CD4-positive, alpha-beta T cell (primary cell): ENCODE data around the gene PVALB. TPM values are rescaled to one million over a fixed set of nuclear protein-coding genes. Genes with fewer than 3 reads are reported as not detected.

Source experiments
- ATAC-seq: fragments of 200-7000 bp; cut with Tn5 transposase; one replicate; pipeline ENCODE4 v1.10.0; 2022; ENCODE audit warnings: mild to moderate bottlenecking; ENCODE audit not compliant: poor library complexity
- CTCF ChIA-PET: fragments of 350-600 bp; sonication (Branson Sonifier 250); formaldehyde crosslinking; loops from one replicate; lab custom pipeline; 2021; ENCODE audit warnings: antibody characterized with exemption, inconsistent platforms; lab: Charles Lee
- POLR2A ChIA-PET: fragments of 350-600 bp; sonication (Branson Sonifier 250); formaldehyde crosslinking; loops from one replicate; lab custom pipeline; 2021; ENCODE audit warnings: antibody characterized with exemption, inconsistent platforms; lab: Charles Lee
- DNase-seq, 14 experiments: peaks; one replicate each; pipeline ENCODE4 v3.0.0-alpha.2; 2013 to 2020; ENCODE audit warnings: mixed read lengths in 2 of 14
- H3K27ac ChIP-seq, 2 donors: one replicate each; pipeline versions ENCODE4 v1.5.1 to v1.7.0; 2013; ENCODE audit warnings: low read length in 2 of 2, low read depth in 1 of 2, mild to moderate bottlenecking in 1 of 2
- H3K27me3 ChIP-seq, 2 experiments: 1 replicate in 1 of 2; 2 replicates in 1 of 2; pipeline versions ENCODE4 v1.6.1 to v1.7.0; 2013; ENCODE audit warnings: low read length in 2 of 2, control low read depth in 1 of 2, mild to moderate bottlenecking in 1 of 2, moderate library complexity in 1 of 2; ENCODE audit not compliant: insufficient read depth in 2 of 2, control insufficient read depth in 1 of 2
- H3K36me3 ChIP-seq: one replicate; pipeline ENCODE4 v1.6.1; 2013; ENCODE audit warnings: low read length, control low read depth; ENCODE audit not compliant: insufficient read depth
- H3K4me1 ChIP-seq: one replicate; pipeline ENCODE4 v1.6.1; 2013; ENCODE audit warnings: low read length, control low read depth; ENCODE audit not compliant: insufficient read depth
- H3K4me3 ChIP-seq: one replicate; pipeline ENCODE4 v1.5.1; 2013; ENCODE audit warnings: mild to moderate bottlenecking, low read length, moderate library complexity
- H3K9me3 ChIP-seq, 2 experiments: 1 replicate in 1 of 2; 2 replicates in 1 of 2; pipeline versions ENCODE4 v1.6.1 to v1.7.0; 2013; ENCODE audit warnings: low read length in 2 of 2, mild to moderate bottlenecking in 2 of 2, control low read depth in 1 of 2, moderate library complexity in 1 of 2; ENCODE audit not compliant: control insufficient read depth in 1 of 2, insufficient read depth in 1 of 2
- H3K27ac Mint-ChIP-seq: one replicate; pipeline ENCODE4 v1.8.0; 2020; ENCODE audit warnings: mixed read lengths
- H3K27me3 Mint-ChIP-seq: one replicate; pipeline ENCODE4 v1.8.0; 2021; ENCODE audit warnings: mixed read lengths
- H3K36me3 Mint-ChIP-seq: one replicate; pipeline ENCODE4 v1.8.0; 2021; ENCODE audit warnings: low read depth, mixed read lengths
- H3K4me1 Mint-ChIP-seq: one replicate; pipeline ENCODE4 v1.8.0; 2021; ENCODE audit warnings: low read depth, mixed read lengths
- H3K4me3 Mint-ChIP-seq: one replicate; pipeline ENCODE4 v1.8.0; 2020; ENCODE audit warnings: mild to moderate bottlenecking, mixed read lengths
- H3K9me3 Mint-ChIP-seq: one replicate; pipeline ENCODE4 v1.8.0; 2020; ENCODE audit warnings: mixed read lengths
- CTCF ChIP-seq: fragments of 200-600 bp; IDR thresholded peaks from one replicate; pipeline ENCODE4 v1.8.0; 2022; ENCODE audit warnings: antibody characterized with exemption, mild to moderate bottlenecking
- intact Hi-C, 2 experiments: fragments of 100-400 bp; cut with DNase I in 1 of 2; cut with micrococcal nuclease in 1 of 2; formaldehyde crosslinking; loops; one replicate each; pipeline versions ENCODE4 v1.15.1 to v1.9.0; 2023 to 2025; cut with DNase I, micrococcal nuclease
- polyA plus RNA-seq, 2 donors: library from polyadenylated mRNA; unstranded; fragments of 120-200 nt; gene quantifications; one replicate each; pipeline ENCODE4 v1.2.1, GENCODE V29; 2013
- total RNA-seq, 174 experiments: library from RNA in 2 of 174; stranded (reverse) in 2 of 174; gene quantifications; one replicate each; pipeline ENCODE4 v1.2.3 and lab custom pipeline; 2021 to 2026

PVALB gene
- total RNA-seq (not detected), total RNA-seq (lab: John Stamatoyannopoulos, UW) (0 to 0.24 (median 0) reads per million in 172 experiments)
- polyA plus RNA-seq (2013, experiment 1 of 2), result not detected
- polyA plus RNA-seq (2013, experiment 2 of 2), result 0.53 TPM

GRCh38 chr22:36816636-36817524, at the start of gene PVALB:
Gene PVALB, minus strand, starts transcription at chr22:36817035. Its CDS starts 30 bp downstream, at chr22:36817005.
- Mint-ChIP-seq H3K27ac (no peak within 1 kb of the TSS), H3K36me3 (no peaks in the 10 kb centered on the region), H3K4me3 (no peak within 1 kb of the TSS), H3K27me3 (peaks cover 84% of the 10 kb centered on the region), H3K9me3 (no peaks in the 10 kb centered on the region), H3K4me1 (peaks cover 7% of the 10 kb centered on the region)
- intact Hi-C loops, result no loop called here
- Histone ChIP-seq H3K9me3 (peaks cover 0 to 7% of the 10 kb centered on the region in 2 experiments), H3K27ac (no peak within 1 kb of the TSS), H3K4me3 (no peak within 1 kb of the TSS), H3K4me1 (peaks cover 12% of the 10 kb centered on the region), H3K36me3 (no peaks in the 10 kb centered on the region), H3K27me3 (peaks cover 37 to 62% of the 10 kb centered on the region in 2 experiments)
- TF ChIP-seq CTCF, result no peak
- peak in 1 of 14 experiments; percentile 24 for DNase-seq
- ChIA-PET POLR2A (no interaction called here), CTCF (no interaction called here)
- ATAC-seq, result no peak

- Histone ChIP-seq H3K4me3 (no peak overlapping the region), H3K36me3 (peaks cover 14% of the 10 kb centered on the region), H3K4me1 (peaks cover 31% of the 10 kb centered on the region), H3K27ac (no peak overlapping the region), H3K9me3 (no peaks in the 10 kb centered on the region), H3K27me3 (no peaks in the 10 kb centered on the region)
- Mint-ChIP-seq H3K9me3 (no peaks in the 10 kb centered on the region), H3K4me1 (no peaks in the 10 kb centered on the region), H3K4me3 (no peak overlapping the region), H3K27ac (no peak overlapping the region), H3K36me3 (no peaks in the 10 kb centered on the region), H3K27me3 (no peaks in the 10 kb centered on the region)
- DNase-seq (no peak), ATAC-seq (no peak)
- ChIA-PET CTCF (interaction anchor here (1.1 kb wide), 1 partner anchor 9 kb away, joined by 3 read pairs; no protein-coding TSS in a partner anchor), POLR2A (no interaction called here)
- no peak for TF ChIP-seq CTCF
- intact Hi-C loops, result no loop called here
Measured at GRCh38 chr22:36865346-36865745, 48.5 kb upstream of the PVALB start.

GRCh38 chr22:36864454-36865215, 47.8 kb upstream of the PVALB start:
- H3K36me3 Mint-ChIP-seq, result no peaks in the 10 kb centered on the region
- ATAC-seq, result no peak
- ChIA-PET POLR2A (no interaction called here), CTCF (interaction anchor here (1.1 kb wide), 1 partner anchor 8 kb away, joined by 3 read pairs; no protein-coding TSS in a partner anchor)
- no peaks in the 10 kb centered on the region for H3K27me3 Mint-ChIP-seq
- no peaks in the 10 kb centered on the region for H3K4me1 Mint-ChIP-seq
- Histone ChIP-seq H3K36me3 (peaks cover 14% of the 10 kb centered on the region), H3K27ac (no peak overlapping the region), H3K4me1 (peaks cover 35% of the 10 kb centered on the region), H3K4me3 (no peak overlapping the region), H3K9me3 (no peaks in the 10 kb centered on the region), H3K27me3 (no peaks in the 10 kb centered on the region)
- H3K27ac Mint-ChIP-seq, result no peak overlapping the region
- no peaks in the 10 kb centered on the region for H3K9me3 Mint-ChIP-seq
- no peak for DNase-seq
- H3K4me3 Mint-ChIP-seq, result no peak overlapping the region
- intact Hi-C loops, result no loop called here
- no peak for TF ChIP-seq CTCF
